Measurements from ENCODE around the gene MYO1G. TPM values are rescaled to one million over a fixed set of nuclear protein-coding genes. Genes with fewer than 3 reads are reported as not detected.

The MYO1G gene
- total RNA-seq, 1 donor from 2014 or later, result 36.3 TPM

- Histone ChIP-seq H3K9me3 (no peaks in the 10 kb centered on the region), H3K27me3 (ENCODE audit: low read depth) (peaks cover 8% of the 10 kb centered on the region), H3K4me1 (peaks cover 13% of the 10 kb centered on the region), H3K36me3 (peaks cover 18% of the 10 kb centered on the region), H3K27ac (no peak overlapping the region), H3K4me3 (no peak overlapping the region)
- TF ChIP-seq, protein P1, sequence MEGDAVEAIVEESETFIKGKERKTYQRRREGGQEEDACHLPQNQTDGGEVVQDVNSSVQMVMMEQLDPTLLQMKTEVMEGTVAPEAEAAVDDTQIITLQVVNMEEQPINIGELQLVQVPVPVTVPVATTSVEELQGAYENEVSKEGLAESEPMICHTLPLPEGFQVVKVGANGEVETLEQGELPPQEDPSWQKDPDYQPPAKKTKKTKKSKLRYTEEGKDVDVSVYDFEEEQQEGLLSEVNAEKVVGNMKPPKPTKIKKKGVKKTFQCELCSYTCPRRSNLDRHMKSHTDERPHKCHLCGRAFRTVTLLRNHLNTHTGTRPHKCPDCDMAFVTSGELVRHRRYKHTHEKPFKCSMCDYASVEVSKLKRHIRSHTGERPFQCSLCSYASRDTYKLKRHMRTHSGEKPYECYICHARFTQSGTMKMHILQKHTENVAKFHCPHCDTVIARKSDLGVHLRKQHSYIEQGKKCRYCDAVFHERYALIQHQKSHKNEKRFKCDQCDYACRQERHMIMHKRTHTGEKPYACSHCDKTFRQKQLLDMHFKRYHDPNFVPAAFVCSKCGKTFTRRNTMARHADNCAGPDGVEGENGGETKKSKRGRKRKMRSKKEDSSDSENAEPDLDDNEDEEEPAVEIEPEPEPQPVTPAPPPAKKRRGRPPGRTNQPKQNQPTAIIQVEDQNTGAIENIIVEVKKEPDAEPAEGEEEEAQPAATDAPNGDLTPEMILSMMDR (IDR thresholded peaks at IDR 0.05), result no peak
- ATAC-seq, result no peak
- no peak for DNase-seq
- intact Hi-C loops (cut with DNase I), result no loop called here
These were observed 12.7 kb downstream of the MYO1G start for GRCh38 chr7:44965937-44966730.

GRCh38 chr7:44965441-44965903 lies 13.3 kb downstream of the MYO1G start:
- DNase-seq, result no peak

GRCh38 chr7:44964831-44965440 lies 13.9 kb downstream of the MYO1G start:
- peaks cover 8% of the 10 kb centered on the region for H3K27me3 ChIP-seq (ENCODE audit: low read depth)
- H3K4me1 ChIP-seq, result peaks cover 13% of the 10 kb centered on the region
- TF ChIP-seq, protein P1 (IDR thresholded peaks at IDR 0.05), result no peak
- DNase-seq, result no peak
- H3K36me3 ChIP-seq, result peaks cover 18% of the 10 kb centered on the region
- H3K27ac ChIP-seq, result no peak overlapping the region
- no peak overlapping the region for H3K4me3 ChIP-seq
- intact Hi-C loops (cut with DNase I), result no loop called here
- ATAC-seq, result no peak
- no peaks in the 10 kb centered on the region for H3K9me3 ChIP-seq

More at GRCh38 chr7:44965441-44965903, 13.3 kb downstream of the MYO1G start:
- peaks cover 8% of the 10 kb centered on the region for H3K27me3 ChIP-seq (ENCODE audit: low read depth)
- H3K9me3 ChIP-seq, result no peaks in the 10 kb centered on the region
- intact Hi-C loops (cut with DNase I), result no loop called here
- no peak for ATAC-seq
- H3K27ac ChIP-seq, result no peak overlapping the region
- peaks cover 13% of the 10 kb centered on the region for H3K4me1 ChIP-seq
- H3K4me3 ChIP-seq, result no peak overlapping the region
- TF ChIP-seq, protein P1 (IDR thresholded peaks at IDR 0.05), result no peak
- H3K36me3 ChIP-seq, result peaks cover 18% of the 10 kb centered on the region

DNA sequence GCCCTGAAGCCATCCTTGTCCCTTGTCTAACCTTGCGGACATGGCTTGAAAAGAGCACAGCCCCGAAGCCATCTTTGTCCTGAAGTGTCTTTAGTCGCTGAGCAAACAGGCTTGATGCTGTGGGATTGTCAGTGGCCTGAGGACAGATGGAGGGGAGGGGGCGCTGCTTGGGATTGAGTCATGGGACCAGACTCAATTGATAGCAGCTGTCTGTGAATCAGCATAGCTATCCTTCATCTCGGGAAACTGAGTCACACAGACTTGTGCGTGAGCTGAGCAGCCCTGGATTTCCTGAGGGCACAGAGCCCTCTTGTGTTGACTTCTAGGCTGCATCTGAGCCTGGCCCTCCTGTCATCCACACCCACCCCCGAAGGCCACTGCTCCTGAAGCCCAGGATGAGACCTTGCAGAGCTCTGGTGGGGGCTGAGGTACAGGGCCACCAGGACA lies 14.4 kb downstream of the MYO1G start:
- Histone ChIP-seq H3K36me3 (peaks cover 18% of the 10 kb centered on the region), H3K9me3 (no peaks in the 10 kb centered on the region), H3K27ac (no peak overlapping the region), H3K27me3 (ENCODE audit: low read depth) (peaks cover 8% of the 10 kb centered on the region), H3K4me3 (no peak overlapping the region), H3K4me1 (peaks cover 13% of the 10 kb centered on the region)
- ATAC-seq (no peak), DNase-seq (no peak)
- intact Hi-C loops (cut with DNase I), result no loop called here
- TF ChIP-seq, protein P1 (IDR thresholded peaks at IDR 0.05), result no peak

- DNase-seq, result no peak
These were observed 15.2 kb downstream of the MYO1G start for GRCh38 chr7:44963364-44964290.

More at GRCh38 chr7:44963364-44964290, 15.2 kb downstream of the MYO1G start:
- no peak for ATAC-seq
- H3K4me3 ChIP-seq, result no peak overlapping the region
- no peak overlapping the region for H3K27ac ChIP-seq
- H3K4me1 ChIP-seq, result peaks cover 13% of the 10 kb centered on the region
- peaks cover 8% of the 10 kb centered on the region for H3K27me3 ChIP-seq (ENCODE audit: low read depth)
- peaks cover 18% of the 10 kb centered on the region for H3K36me3 ChIP-seq
- TF ChIP-seq, protein P1 (IDR thresholded peaks at IDR 0.05), result no peak
- intact Hi-C loops (cut with DNase I), result no loop called here
- no peaks in the 10 kb centered on the region for H3K9me3 ChIP-seq

Data from lower lobe of right lung (tissue), 2 donors.